GM19025 (cell line): Measurements from ENCODE around the gene DNAI1.
"Not testable (repeated sequence)": the region's sequence is repeated elsewhere in the genome, so short reads cannot be mapped to it uniquely, and the experiment has no call there.

Source experiments
- ATAC-seq: cut with Tn5 transposase; IDR thresholded peaks from one replicate; pipeline ENCODE4 v1.9.1; 2021; ENCODE audit warnings: mild to moderate bottlenecking, low read depth, moderate library complexity; ENCODE audit not compliant: unreplicated experiment

The DNAI1 gene

GRCh38 chr9:34526026-34526425, 67.4 kb downstream of the DNAI1 start:
- no peak for ATAC-seq

DNA sequence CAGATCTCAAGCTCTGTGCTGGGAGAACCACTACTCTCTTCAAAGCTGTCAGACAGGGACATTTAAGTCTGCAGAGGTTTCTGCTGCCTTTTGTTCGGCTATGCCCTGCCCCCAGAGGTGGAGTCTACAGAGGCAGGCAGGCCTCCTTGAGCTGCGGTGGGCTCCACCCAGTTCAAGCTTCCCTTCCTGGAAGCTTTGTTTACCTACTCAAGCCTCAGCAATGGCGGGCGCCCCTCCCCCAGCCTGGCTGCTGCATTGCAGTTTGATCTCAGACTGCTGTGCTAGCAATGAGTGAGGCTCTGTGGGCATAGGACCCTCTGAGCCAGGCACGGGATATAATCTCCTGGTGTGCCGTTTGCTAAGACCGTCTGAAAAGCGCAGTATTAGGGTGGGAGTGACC, 73.4 kb downstream of the DNAI1 start:
- not testable (repeated sequence) for ATAC-seq

- ATAC-seq = no peak
Measured at GRCh38 chr9:34536685-34537084, 78.1 kb downstream of the DNAI1 start.

GRCh38 chr9:34540827-34541226, 82.2 kb downstream of the DNAI1 start:
- ATAC-seq = no peak

DNA sequence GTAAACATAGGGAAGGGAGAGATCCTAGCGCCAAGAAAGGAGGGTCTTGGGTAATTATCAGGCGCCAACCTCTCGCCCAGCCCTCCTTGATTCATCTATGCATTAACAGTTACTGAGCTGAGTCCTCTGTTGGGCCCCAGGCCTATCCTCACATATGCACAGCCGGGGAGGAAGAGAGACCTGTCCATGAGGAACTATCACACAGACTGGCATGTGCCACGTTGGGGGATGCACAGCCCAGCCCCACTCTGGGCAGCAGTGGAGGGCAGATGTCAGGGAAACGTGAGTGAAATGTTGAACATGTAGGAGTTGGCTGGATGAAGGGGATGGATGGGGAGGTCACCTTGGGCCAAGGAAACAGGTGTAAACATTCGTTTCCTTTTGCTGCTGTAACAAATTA, 82.9 kb downstream of the DNAI1 start:
- ATAC-seq = no peak

DNA sequence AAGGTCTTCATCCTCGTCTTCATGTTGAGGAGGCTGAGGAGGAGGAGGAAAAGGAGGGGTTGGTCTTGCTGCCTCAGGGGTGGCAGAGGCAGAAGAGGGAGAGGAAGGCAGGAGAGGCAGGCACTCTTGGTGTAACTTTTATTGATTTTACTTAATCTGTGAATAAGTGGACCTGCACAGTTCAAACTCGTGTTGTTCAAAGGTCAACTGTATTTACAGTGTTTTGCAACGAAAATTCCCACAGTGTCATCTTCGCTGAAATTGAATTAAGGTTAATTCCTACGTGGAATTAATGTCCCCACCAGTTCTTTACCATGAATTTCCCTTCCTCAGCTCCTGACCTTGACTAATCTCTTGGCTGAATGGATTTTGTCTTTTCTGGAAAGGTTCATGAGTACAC, 85.4 kb downstream of the DNAI1 start:
- ATAC-seq = no peak

- ATAC-seq = no peak
Measured at GRCh38 chr9:34545497-34545896, 86.9 kb downstream of the DNAI1 start.

- no peak for ATAC-seq
Measured at GRCh38 chr9:34546102-34546833, 87.7 kb downstream of the DNAI1 start.

DNA sequence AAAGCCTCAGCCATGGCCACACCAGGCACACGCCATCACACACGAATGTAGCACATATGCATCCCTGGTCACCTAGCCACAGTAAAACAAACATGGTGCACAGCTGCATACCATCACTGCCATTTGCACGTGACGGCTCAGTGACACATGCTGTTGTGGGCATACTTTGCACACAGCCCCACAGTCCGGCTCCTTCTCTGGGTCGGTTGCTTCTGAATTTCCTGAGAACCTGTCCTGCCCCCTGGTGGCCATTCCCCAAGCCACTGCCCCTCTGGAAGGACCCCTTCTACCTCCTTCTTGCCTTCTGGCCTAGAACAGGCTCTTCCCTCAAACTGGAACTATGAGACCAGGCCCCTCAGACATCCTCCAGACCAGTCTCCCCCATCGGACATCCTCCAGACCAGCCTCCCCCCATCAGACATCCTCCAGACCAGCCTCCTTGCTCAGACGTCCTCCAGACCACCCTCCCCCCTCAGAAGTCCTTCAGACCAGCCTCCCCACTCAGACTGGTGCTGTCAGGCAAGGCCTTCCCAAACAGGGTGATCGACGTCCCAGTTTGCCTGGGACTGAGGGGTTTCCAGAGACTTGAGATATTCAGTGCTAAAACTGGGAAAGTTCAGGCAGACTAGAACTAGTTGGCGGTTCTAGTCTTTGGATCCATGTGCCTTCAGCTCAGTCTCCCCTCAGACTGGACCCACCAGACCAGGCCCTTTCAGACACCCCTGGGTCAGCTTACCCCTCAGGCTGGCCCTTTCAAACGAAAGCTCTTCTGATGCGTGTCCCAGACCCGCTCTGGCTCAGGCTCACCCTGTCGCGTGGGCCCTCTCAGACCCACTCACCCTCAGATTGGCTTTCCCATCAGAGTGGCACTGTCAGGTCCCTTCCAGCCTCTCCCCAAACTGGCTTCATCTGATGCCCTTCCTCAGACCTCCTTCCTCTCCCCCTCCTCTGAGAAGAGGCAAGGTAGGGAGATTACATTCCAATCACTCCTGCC, 88.5 kb downstream of the DNAI1 start:
- no peak for ATAC-seq

DNA sequence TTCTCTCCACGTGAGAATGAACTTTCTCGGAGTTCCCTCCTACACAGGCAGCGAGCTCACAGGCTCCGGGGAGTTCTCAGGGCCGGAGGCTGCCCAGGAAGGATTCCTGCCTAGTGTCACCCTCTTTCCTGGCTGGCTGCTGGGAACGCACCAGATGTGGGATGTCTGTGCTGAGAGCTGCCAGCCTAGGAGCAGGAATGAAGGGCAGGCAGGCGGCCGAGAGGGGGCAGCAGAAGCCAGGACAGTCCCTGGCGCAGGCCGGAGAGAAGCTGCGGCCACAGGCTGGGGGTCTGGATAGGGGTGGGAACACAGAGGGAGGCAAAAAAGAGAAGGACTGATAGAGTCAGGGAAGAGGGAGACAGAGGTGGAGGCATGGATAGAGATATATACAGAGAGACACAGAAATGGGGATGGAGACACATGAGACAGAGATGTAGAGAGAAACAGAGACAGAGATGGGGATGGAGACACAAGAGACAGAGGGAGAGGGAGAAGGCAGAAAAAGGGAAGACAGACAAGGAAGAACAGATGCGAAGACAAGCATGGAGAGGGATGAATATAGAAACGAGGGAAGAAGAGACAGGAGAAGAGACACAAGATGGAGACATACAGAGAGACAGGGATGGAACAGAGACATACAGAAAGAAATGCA, 89.5 kb downstream of the DNAI1 start:
- ATAC-seq = no peak

GRCh38 chr9:34549407-34549732, 90.8 kb downstream of the DNAI1 start:
- ATAC-seq = no peak

DNA sequence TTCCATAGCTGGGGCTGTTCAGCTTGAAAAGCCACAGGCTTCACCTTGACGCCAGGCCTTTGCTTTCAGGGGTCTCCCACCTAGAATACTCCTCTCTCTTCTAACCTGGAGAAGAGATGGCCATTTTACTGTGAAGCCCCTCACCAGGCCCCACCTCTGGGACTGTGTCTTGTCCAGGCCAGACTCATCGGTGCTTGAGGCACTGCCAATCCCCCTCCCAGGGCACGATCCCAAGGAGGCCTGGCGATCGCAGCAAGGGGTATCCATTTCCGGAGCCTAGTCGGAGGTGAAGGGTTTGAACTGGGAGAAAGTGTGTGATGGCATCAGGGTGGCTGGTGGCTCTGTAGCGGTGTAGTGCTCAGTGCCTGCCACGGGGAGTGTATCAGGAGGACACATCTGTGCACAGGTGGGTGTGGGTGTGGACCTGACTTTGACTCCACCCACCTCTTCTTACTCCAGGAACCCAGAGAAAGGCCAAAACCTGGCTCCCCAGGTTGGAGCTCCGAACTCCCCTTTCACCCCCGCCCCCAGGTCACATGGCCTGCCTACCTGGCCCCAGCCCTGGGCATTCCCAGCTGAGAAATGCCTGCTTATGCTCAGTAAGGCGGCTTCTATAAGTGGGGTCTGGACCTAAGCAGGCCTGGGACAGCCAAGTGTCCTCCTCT, 91.5 kb downstream of the DNAI1 start:
- ATAC-seq = no peak

- no peak for ATAC-seq
Measured at GRCh38 chr9:34550681-34551270, 92.2 kb downstream of the DNAI1 start.

GRCh38 chr9:34551751-34552605, 93.4 kb downstream of the DNAI1 start:
- no peak for ATAC-seq

DNA sequence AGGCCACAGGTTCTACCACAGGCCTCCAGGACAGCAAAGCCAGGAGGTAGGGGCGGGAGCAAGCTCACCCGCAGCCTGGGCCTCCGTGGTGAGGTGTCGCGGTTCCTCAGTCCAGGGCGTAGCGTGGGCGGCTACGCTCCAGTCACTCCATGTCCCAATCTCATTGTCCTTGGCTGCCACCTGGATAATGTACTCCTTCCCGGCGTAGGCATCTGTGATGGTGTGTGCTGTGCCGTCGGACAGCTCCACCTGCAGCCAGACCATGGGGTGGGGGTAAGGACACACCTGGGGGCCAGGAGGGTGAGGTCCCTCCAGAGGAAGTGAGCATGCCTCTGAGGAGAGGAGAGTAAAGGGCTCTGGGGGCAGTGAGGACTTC, 94.0 kb downstream of the DNAI1 start:
- ATAC-seq = no peak

DNA sequence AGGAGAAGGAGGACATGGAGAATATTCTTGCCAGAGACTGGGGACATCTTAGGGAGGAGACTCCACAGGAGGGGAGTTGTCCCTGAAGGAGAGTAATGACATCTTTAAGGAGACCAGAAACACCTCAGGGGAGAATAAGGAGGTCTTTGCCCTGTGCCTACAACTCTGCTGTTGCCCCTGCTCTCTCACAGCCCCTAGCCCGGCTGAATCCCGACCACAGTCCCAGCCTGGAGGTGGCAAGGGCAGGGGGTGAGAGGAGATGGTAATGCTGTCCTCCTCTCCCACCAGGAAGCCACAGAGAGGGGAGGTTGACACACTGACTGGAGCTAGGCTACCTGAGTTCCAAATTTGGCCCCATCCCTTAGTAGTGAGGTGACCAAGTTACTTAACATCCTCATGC, 94.4 kb downstream of the DNAI1 start:
- no peak for ATAC-seq

- ATAC-seq = no peak
Measured at GRCh38 chr9:34553511-34554021, 95.0 kb downstream of the DNAI1 start.

DNA sequence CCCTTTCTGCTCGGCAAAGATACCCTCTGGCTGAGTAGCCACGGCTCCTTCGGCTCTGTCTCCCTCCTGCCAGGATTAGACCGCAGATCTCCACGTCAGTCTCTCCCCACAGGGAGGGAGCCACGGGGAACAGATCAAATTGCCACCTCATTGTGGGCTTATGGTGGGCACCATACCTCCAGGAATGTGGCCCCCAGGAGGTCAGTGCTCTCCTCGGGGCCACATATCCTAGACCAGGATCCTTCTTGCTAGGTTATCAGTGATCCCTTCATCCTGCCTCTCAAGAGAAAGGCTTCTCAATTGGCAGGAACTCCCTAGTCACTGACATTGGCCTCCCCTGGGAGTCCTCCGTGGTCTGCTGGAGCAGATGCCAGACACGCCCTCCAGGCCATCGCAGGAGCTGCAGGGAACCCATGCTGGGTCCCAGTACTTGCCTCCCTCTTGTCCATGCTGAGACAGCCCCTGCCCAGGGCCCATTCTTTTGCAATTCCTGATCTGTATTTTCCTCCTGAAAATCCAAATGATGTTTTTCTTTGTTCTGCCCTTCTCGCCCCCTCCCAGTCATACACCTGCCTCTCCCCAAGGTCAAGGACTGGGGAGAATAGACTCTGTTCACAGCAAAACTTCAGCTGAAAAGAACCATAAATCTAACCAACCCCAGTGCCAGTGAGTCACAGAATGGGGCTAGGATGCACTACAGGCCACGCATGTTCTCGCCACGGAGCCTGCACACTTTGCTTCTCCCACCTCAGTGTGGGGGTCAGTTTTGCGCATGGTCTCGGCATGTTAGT, 95.8 kb downstream of the DNAI1 start:
- no peak for ATAC-seq

GRCh38 chr9:34555002-34555348, 96.4 kb downstream of the DNAI1 start:
- no peak for ATAC-seq
